Fibroblast of the aortic adventitia (primary cell): ENCODE results near the gene COPE. TPM values are rescaled to one million over a fixed set of nuclear protein-coding genes. Genes with fewer than 3 reads are reported as not detected.

ENCODE experiments used
- DNase-seq: peaks from one replicate; pipeline ENCODE4 v3.0.0-alpha.2; 2010; ENCODE audit warnings: low read depth
- H3K4me3 ChIP-seq: 2 replicates; pipeline ENCODE4 v1.5.1; 2011; ENCODE audit warnings: low read depth, mild to moderate bottlenecking, control low read depth, low read length, moderate library complexity
- total RNA-seq: library from RNA; depleted of rRNA; stranded (reverse); fragments of >200 nt; gene quantifications from 2 replicates; pipeline ENCODE4 v1.2.3, GENCODE V29; 2012; ENCODE audit warnings: low replicate concordance
- TF ChIP-seq, protein P1 (sequence below): IDR thresholded peaks from 2 replicates; pipeline ENCODE4 v1.5.1; 2011; ENCODE audit warnings: mild to moderate bottlenecking, low read length, control low read depth, inconsistent platforms; ENCODE audit not compliant: insufficient read depth

COPE gene
- total RNA-seq, 1 donor: 172 TPM

DNA sequence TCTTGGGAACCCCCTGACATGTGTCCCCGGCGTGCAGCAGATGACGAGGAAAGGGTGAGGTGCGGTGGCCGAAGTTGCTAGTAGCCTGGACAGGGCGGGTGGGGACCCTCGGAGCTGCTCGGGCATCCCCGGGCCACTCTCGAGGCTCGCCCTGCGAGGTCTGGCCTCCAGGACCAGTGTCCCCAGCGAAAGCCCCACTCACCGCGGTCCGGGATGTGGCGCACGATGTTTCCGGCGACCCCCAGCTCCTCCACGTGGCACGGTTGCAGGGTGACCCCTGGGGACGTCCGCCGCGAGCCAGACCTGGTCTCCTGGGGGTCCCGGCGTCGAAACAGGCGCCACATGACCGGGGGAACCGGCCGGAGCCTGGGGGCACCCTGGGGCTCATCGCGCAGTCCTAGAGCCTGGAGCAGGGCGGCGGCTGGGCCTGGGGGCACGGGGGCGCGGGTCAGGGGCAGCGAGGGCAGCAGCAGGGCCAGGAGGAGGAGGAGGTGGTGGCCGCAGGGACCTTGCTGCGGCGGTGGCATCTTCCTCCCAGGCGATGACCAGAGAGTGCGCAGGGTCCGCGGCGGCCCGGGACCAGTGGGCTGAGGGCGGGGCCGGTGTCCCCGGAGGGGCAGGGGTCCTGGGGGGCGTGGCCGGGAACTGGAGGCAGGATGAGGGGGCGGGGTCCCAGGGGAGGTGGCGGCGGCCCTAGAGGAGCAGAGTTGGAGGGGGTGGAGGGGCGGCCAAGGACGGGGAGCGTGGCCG lies 49.2 kb downstream of the COPE start:
- DNase-seq: no peak
- TF ChIP-seq, protein P1, sequence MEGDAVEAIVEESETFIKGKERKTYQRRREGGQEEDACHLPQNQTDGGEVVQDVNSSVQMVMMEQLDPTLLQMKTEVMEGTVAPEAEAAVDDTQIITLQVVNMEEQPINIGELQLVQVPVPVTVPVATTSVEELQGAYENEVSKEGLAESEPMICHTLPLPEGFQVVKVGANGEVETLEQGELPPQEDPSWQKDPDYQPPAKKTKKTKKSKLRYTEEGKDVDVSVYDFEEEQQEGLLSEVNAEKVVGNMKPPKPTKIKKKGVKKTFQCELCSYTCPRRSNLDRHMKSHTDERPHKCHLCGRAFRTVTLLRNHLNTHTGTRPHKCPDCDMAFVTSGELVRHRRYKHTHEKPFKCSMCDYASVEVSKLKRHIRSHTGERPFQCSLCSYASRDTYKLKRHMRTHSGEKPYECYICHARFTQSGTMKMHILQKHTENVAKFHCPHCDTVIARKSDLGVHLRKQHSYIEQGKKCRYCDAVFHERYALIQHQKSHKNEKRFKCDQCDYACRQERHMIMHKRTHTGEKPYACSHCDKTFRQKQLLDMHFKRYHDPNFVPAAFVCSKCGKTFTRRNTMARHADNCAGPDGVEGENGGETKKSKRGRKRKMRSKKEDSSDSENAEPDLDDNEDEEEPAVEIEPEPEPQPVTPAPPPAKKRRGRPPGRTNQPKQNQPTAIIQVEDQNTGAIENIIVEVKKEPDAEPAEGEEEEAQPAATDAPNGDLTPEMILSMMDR: no peak
- no peak overlapping the region for H3K4me3 ChIP-seq

DNA sequence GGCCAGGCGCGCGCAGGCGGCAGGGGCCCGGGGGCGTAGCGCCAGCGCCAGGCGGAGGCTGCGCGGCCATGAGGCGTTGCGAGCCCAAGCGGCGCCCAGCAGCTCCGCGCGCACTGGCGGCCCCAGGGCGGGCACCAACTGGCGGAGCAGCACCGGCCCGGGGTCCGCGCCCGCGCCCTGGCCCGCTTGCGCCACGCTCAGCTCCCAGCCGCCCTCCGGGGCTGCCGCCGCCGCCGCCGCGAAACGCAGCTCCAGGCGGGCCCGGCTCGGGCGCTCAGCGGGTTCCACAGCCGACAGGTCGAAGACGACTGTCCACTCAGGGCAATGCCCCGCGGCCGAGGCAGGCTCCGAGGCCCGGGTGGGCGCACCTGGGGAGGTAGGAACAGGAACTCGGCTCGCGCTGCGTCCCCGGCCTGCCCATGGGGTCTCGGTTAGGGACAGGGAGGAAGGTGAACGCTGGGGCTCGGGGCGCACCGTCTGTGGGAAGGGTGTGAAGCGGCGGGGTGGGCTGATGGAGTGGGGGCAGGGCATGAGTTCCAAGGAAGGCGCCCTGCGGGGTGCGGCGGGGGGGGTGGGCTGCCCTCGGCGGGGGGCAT lies 50.1 kb downstream of the COPE start:
- TF ChIP-seq, protein P1: no peak
- H3K4me3 ChIP-seq: no peak overlapping the region
- no peak for DNase-seq

DNA sequence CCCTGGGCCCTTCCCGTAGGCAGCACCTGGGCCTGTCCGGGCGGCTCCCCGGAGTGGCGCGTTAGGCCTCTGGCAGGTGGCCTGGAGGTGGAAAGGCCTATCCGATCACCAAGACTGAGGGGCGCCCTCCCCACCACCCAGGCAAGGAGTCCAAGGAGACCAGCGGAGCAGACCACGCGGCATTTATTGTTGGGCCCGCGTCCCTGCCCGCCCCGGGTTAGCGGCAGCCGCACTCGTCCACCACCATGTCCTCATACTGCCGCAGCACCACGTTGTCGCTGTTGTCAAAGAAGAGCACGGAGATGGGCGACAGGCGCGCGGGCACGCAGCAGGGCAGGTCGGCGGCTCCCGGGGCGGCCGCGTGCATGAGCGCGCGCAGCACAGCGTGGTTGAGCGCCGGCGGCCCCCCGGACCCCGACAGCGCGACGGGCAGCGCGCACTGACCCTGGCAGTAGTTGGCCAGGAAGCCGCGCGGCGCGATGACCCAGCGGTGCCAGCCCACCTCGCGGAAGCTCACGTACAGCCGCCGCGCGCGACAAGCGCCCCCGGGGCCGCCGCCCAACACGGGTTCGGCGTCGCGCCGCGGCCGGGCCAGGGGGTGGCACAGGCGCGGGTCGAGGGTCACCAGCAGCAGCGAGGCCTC lies 50.7 kb downstream of the COPE start:
- TF ChIP-seq, protein P1: no peak
- H3K4me3 ChIP-seq: no peak overlapping the region
- no peak for DNase-seq

DNA sequence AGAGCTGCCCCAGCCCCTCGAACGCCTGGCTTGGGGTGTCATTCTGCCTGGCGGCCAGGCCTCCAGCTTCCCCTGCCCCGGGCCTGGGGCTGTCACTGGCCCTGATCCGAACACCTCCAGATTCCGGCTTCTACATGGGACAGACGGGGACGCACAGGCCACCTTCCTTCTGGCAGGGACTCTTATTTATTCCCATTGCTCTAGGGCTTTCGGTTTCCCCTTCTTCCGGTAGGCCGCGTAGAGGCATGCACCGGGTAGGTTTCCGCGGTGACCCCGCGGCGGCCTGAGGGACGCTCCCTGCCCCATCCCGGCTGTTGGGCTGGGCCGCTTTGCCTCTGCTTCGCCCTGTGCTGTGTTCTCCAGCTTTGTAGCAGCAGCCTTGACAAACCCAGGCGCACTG lies 51.4 kb downstream of the COPE start:
- TF ChIP-seq, protein P1: no peak
- H3K4me3 ChIP-seq: no peak overlapping the region
- no peak for DNase-seq

DNA sequence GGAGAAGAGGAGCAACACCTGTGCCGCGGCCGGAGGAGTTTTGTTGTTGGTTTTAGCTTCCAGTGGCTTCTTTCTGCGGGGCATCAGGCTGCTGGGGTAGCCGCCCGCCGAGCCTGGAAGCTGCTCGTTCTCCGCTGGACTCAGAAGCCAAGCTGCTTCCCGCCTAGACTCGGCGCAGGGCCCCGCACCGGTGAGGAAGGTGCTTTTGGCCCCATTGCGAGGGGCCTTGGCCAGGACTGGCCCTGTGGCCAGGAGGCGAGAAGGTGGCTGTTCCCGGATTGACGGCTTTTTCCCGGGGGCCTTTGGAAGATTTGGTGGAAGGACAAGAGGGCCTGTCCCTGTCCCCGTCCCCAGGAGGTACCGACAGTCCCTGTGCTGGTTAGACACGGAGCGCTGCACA lies 52.0 kb downstream of the COPE start:
- DNase-seq: no peak
- TF ChIP-seq, protein P1: no peak

DNA sequence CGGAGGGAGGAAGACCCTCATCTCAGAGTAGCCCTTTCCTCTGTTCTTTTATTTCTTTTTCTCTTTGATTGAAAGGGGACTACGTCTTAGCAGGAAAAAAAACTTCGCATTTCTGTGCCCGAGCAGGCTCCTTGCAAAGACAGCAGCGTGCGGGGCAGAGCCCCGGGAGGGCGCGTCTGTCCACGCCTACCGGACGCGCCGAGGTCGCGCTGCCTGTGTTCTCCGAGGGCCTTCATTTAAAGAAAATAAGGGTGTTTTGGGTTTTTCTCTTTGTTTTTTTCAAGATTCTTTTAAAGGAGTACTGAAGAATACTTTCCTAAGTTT lies 52.4 kb downstream of the COPE start:
- TF ChIP-seq, protein P1: no peak
- DNase-seq: no peak
- no peak overlapping the region for H3K4me3 ChIP-seq

More for the DNA sequence above, 52.0 kb downstream of the COPE start:
- H3K4me3 ChIP-seq: no peak overlapping the region
